Lower leg skin (tissue), 3 donors: ENCODE measurements around the gene CCDC187.

Experiments
- CTCF ChIP-seq, 3 donors: fragments of 450-650 bp; IDR thresholded peaks; one replicate each; pipeline ENCODE4 v1.5.1; 2016; ENCODE audit warnings: antibody characterized with exemption in 3 of 3, mild to moderate bottlenecking in 3 of 3, moderate library complexity in 2 of 3
- POLR2A ChIP-seq, 2 donors: fragments of 450-650 bp; IDR thresholded peaks; one replicate each; pipeline ENCODE4 v1.6.1; 2016 to 2017; ENCODE audit warnings: antibody characterized with exemption in 2 of 2, mild to moderate bottlenecking in 1 of 2, moderate library complexity in 1 of 2

GRCh38 chr9:136339173-136339957 lies 35.5 kb upstream of the CCDC187 start:
- TF ChIP-seq CTCF (IDR thresholded peaks at IDR 0.05) (no peak), POLR2A (IDR thresholded peaks at IDR 0.05) (no peak)
